Endothelial cell of umbilical vein (primary cell): ENCODE data around the gene WIZ.

ENCODE experiments used
- CTCF ChIP-seq, 2 donors: IDR thresholded peaks; 1 replicate in 1 of 2; 2 replicates in 1 of 2; pipeline ENCODE4 v1.5.1; 2011; ENCODE audit warnings: low read length in 2 of 2, mild to moderate bottlenecking in 2 of 2, moderate library complexity in 2 of 2, control low read depth in 1 of 2, inconsistent platforms in 1 of 2, low read depth in 1 of 2; ENCODE audit not compliant: insufficient read depth in 1 of 2; ENCODE audit errors: extremely low read depth in 1 of 2
- EZH2 ChIP-seq: IDR thresholded peaks from 2 replicates; pipeline ENCODE4 v1.6.1; 2012; ENCODE audit warnings: borderline replicate concordance, low read depth, mild to moderate bottlenecking, moderate library complexity, low read length, inconsistent platforms; ENCODE audit not compliant: severe bottlenecking
- GATA2 ChIP-seq: IDR thresholded peaks from 2 replicates; pipeline ENCODE4 v1.7.0; 2011; ENCODE audit warnings: low read depth, mild to moderate bottlenecking, moderate library complexity, mixed read lengths, low read length; ENCODE audit not compliant: insufficient read length, insufficient read depth
- MAX ChIP-seq: IDR thresholded peaks from 2 replicates; pipeline ENCODE4 v1.6.1; 2011; ENCODE audit not compliant: insufficient read depth, insufficient read length
- POLR2A ChIP-seq: IDR thresholded peaks from 2 replicates; pipeline ENCODE4 v1.6.1; 2012; ENCODE audit warnings: low read depth, mild to moderate bottlenecking, control low read depth, low read length
- POLR2AphosphoS5 ChIP-seq: IDR thresholded peaks from 2 replicates; pipeline ENCODE4 v1.6.1; 2012; ENCODE audit warnings: low read depth, mild to moderate bottlenecking, control low read depth, low read length, moderate library complexity; ENCODE audit not compliant: insufficient read depth

DNA sequence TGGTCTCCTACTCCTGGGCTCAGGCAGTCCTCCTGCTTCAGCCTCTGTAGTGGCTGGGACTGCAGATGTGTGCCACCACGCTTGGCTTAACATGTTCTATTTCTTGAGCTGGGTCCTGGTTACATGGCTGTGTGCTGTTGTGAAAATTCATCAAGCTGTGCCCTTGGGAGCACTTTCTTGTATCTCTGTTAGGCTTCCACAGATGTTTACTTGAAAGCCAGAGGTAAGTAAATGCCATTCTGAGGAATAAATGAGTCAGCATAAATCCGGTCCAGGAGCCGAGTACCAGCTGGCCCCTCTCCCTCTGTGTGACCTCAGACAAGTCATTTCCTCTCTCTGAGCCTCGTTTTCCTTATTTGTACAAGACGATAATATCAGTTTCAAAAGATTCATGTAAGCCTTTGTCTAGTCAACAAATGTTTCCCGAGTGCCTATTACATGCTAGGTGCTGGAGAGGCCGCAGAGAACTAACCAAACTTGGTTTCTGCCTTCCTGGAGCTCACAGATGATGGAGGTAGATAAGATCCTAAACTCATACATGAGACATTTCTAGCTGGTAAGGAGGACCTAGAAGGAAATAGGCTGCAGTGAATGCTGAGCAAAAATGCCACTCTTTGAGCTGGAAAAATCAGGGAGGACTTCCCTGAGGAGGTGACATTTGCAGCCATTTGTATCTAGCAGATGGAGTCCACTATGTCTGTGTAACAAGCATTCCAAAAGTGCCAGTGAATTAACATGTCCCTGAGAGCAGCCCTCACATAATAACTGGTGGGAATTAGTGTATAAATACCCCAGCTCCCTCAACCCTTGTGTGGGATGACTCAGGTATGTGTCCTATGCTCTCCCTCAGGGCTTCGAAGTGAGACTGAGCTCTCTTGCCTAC, 17.3 kb upstream of the WIZ start:
- no peak for TF ChIP-seq EZH2
- TF ChIP-seq CTCF (IDR thresholded peaks at IDR 0.05; ENCODE audit: extremely low read depth in 1 of 2, insufficient read depth in 1 of 2, low read depth in 1 of 2, low read length in 2 of 2): no peak
- peak; percentile 45 for TF ChIP-seq POLR2A
- peak; percentile 86 for TF ChIP-seq POLR2AphosphoS5
- TF ChIP-seq MAX: no peak
- TF ChIP-seq GATA2: peak; percentile 98
